H1 (cell line): Measurements from ENCODE around the gene VPS13D. TPM values are rescaled to one million over a fixed set of nuclear protein-coding genes. Genes with fewer than 3 reads are reported as not detected.

Experiments used
- CTCF ChIA-PET: fragments of 300-600 bp; sonication (Branson Sonifier 250); formaldehyde crosslinking; loops from one replicate; lab custom pipeline; 2021; ENCODE audit not compliant: partially characterized antibody; lab: Charles Lee
- POLR2A ChIA-PET: fragments of 300-600 bp; sonication (Branson Sonifier 250); formaldehyde crosslinking; loops from one replicate; lab custom pipeline; 2021; ENCODE audit warnings: inconsistent platforms; ENCODE audit not compliant: partially characterized antibody; lab: Charles Lee
- DNase-seq, 2 experiments: peaks; one replicate each; pipeline versions ENCODE4 v3.0.0 to v3.0.0-alpha.2; 2010 to 2022; ENCODE audit warnings: low spot score in 2 of 2, low read depth in 1 of 2, mixed read lengths in 1 of 2
- FAIRE-seq: peaks from 2 replicates; lab custom pipeline; 2011; peaks lifted over from hg19 to GRCh38; lab: Jason Lieb, UNC
- H2AFZ ChIP-seq: 2 replicates; pipeline ENCODE4 v1.8.1; 2012; ENCODE audit warnings: low read length, inconsistent platforms
- H2AK5ac ChIP-seq: 2 replicates; pipeline ENCODE4 v1.6.1; 2013; ENCODE audit warnings: low read depth, low read length
- H2BK120ac ChIP-seq: replicated peaks from 2 replicates; pipeline ENCODE3; 2013; ENCODE audit warnings: low read depth, low read length, inconsistent platforms
- H2BK12ac ChIP-seq: 2 replicates; pipeline ENCODE4 v1.6.1; 2013; ENCODE audit warnings: low read depth, low read length
- H2BK15ac ChIP-seq: 2 replicates; pipeline ENCODE4 v1.6.1; 2013; ENCODE audit warnings: low read length
- H2BK20ac ChIP-seq: 2 replicates; pipeline ENCODE4 v1.6.1; 2013; ENCODE audit warnings: low read length
- H2BK5ac ChIP-seq: 2 replicates; pipeline ENCODE4 v1.6.1; 2013; ENCODE audit warnings: low read depth, low read length
- H3K14ac ChIP-seq: 2 replicates; pipeline ENCODE4 v1.6.1; 2013; ENCODE audit warnings: inconsistent platforms; ENCODE audit not compliant: insufficient read length
- H3K18ac ChIP-seq: 2 replicates; pipeline ENCODE4 v1.6.1; 2013; ENCODE audit warnings: low read length; ENCODE audit errors: extremely low read depth
- H3K23ac ChIP-seq: 2 replicates; pipeline ENCODE4 v1.6.1; 2013; ENCODE audit warnings: inconsistent platforms; ENCODE audit not compliant: insufficient read length
- H3K23me2 ChIP-seq: 2 replicates; pipeline ENCODE4 v1.6.1; 2013; ENCODE audit warnings: low read depth, low read length
- H3K27ac ChIP-seq: 2 replicates; pipeline ENCODE4 v1.6.1; 2011; ENCODE audit warnings: low read depth, low read length, inconsistent platforms
- H3K27me3 ChIP-seq, 4 experiments: replicated peaks in 1 of 4; 1 replicate in 1 of 4; 2 replicates in 3 of 4; pipeline versions ENCODE4 v1.6.1 to v1.8.1; 2011 to 2013; ENCODE audit warnings: low read length in 3 of 4, mild to moderate bottlenecking in 3 of 4, inconsistent platforms in 2 of 4, mixed read lengths in 2 of 4, moderate library complexity in 1 of 4; ENCODE audit not compliant: control insufficient read depth in 3 of 4, insufficient read depth in 3 of 4; ENCODE audit errors: extremely low read depth in 1 of 4
- H3K36me3 ChIP-seq, 4 experiments: 2 replicates each; pipeline versions ENCODE4 v1.6.1 to v1.8.1; 2011 to 2013; ENCODE audit warnings: mild to moderate bottlenecking in 4 of 4, low read length in 3 of 4, moderate library complexity in 2 of 4, control low read depth in 1 of 4, inconsistent platforms in 1 of 4; ENCODE audit not compliant: insufficient read depth in 4 of 4, control insufficient read depth in 2 of 4
- H3K4ac ChIP-seq: replicated peaks from 2 replicates; pipeline ENCODE3; 2013; ENCODE audit warnings: low read length, low read depth, mixed read lengths, inconsistent platforms; ENCODE audit not compliant: insufficient read length
- H3K4me1 ChIP-seq, 4 experiments: replicated peaks in 1 of 4; 1 replicate in 1 of 4; 2 replicates in 3 of 4; pipeline versions ENCODE4 v1.6.1 to v1.8.1; 2011 to 2013; ENCODE audit warnings: low read length in 3 of 4, inconsistent platforms in 2 of 4, mixed read lengths in 1 of 4; ENCODE audit not compliant: insufficient read depth in 4 of 4, control insufficient read depth in 3 of 4
- H3K4me2 ChIP-seq, 2 experiments: 2 replicates each; pipeline versions ENCODE4 v1.6.1 to v1.8.1; 2011 to 2013; ENCODE audit warnings: low read depth in 2 of 2, low read length in 2 of 2, control low read depth in 1 of 2, inconsistent platforms in 1 of 2, mild to moderate bottlenecking in 1 of 2; ENCODE audit not compliant: insufficient read depth in 1 of 2
- H3K4me3 ChIP-seq, 4 experiments: fragments of 200-600, 300-600 bp in 1 of 4; sonication (generic), shearing (Covaris generic), sonication (Bioruptor Twin) in 1 of 4; 2 replicates each; pipeline versions ENCODE4 v1.5.1 to v1.8.1; 2011 to 2016; ENCODE audit warnings: low read length in 4 of 4, low read depth in 3 of 4, control low read depth in 2 of 4, inconsistent platforms in 2 of 4, mild to moderate bottlenecking in 2 of 4, mixed read lengths in 1 of 4, moderate library complexity in 1 of 4; ENCODE audit not compliant: insufficient read depth in 2 of 4; ENCODE audit errors: extremely low read depth in 1 of 4
- H3K56ac ChIP-seq: replicated peaks from 2 replicates; pipeline ENCODE3; 2013; ENCODE audit warnings: low read depth, mild to moderate bottlenecking, mixed read lengths, low read length, inconsistent platforms; ENCODE audit not compliant: insufficient read length
- H3K79me1 ChIP-seq: 2 replicates; pipeline ENCODE4 v1.6.1; 2013; ENCODE audit warnings: low read depth, low read length, control low read depth
- H3K79me2 ChIP-seq, 2 experiments: 2 replicates each; pipeline versions ENCODE4 v1.6.1 to v1.8.1; 2012 to 2013; ENCODE audit warnings: low read length in 2 of 2, mild to moderate bottlenecking in 2 of 2, inconsistent platforms in 1 of 2; ENCODE audit not compliant: insufficient read depth in 2 of 2, control insufficient read depth in 1 of 2
- H3K9ac ChIP-seq, 4 experiments: replicated peaks in 1 of 4; 1 replicate in 1 of 4; 2 replicates in 3 of 4; pipeline versions ENCODE4 v1.6.1 to v1.8.1; 2011 to 2013; ENCODE audit warnings: low read depth in 3 of 4, low read length in 3 of 4, control low read depth in 2 of 4, mild to moderate bottlenecking in 2 of 4, moderate library complexity in 2 of 4, inconsistent platforms in 1 of 4; ENCODE audit errors: extremely low read depth in 1 of 4
- H3K9me3 ChIP-seq, 2 experiments: 2 replicates each; pipeline versions ENCODE4 v1.6.1 to v1.8.1; 2012 to 2013; ENCODE audit warnings: mild to moderate bottlenecking in 2 of 2, moderate library complexity in 2 of 2, control low read depth in 1 of 2, inconsistent platforms in 1 of 2, low read depth in 1 of 2, low read length in 1 of 2, mixed read lengths in 1 of 2; ENCODE audit not compliant: insufficient read depth in 2 of 2
- H4K20me1 ChIP-seq, 2 experiments: replicated peaks in 1 of 2; 2 replicates each; pipeline versions ENCODE3 to v1.8.1; 2011 to 2013; ENCODE audit warnings: inconsistent platforms in 2 of 2, low read length in 2 of 2, mild to moderate bottlenecking in 1 of 2; ENCODE audit not compliant: insufficient read depth in 2 of 2, control insufficient read depth in 1 of 2
- H4K5ac ChIP-seq: 2 replicates; pipeline ENCODE4 v1.6.1; 2013; ENCODE audit warnings: low read length, low read depth, mixed read lengths, inconsistent platforms; ENCODE audit not compliant: insufficient read length
- H4K8ac ChIP-seq: 2 replicates; pipeline ENCODE4 v1.8.0; 2013; ENCODE audit warnings: mild to moderate bottlenecking, moderate library complexity, low read length, inconsistent platforms; ENCODE audit not compliant: insufficient read depth; ENCODE audit errors: extremely low read depth
- H4K91ac ChIP-seq: replicated peaks from 2 replicates; pipeline ENCODE3; 2013; ENCODE audit warnings: low read length, mixed read lengths, inconsistent platforms; ENCODE audit not compliant: insufficient read length
- POLR2A ChIP-seq, 2 experiments: IDR thresholded peaks; 1 replicate in 1 of 2; 2 replicates in 1 of 2; pipeline ENCODE4 v1.6.1; 2011; ENCODE audit warnings: low read depth in 2 of 2, low read length in 2 of 2, mild to moderate bottlenecking in 2 of 2; ENCODE audit errors: control extremely low read depth in 1 of 2
- POLR2AphosphoS5 ChIP-seq: IDR thresholded peaks from 2 replicates; pipeline ENCODE4 v1.6.1; 2011; ENCODE audit warnings: low read depth, low read length
- SIRT6 ChIP-seq: IDR thresholded peaks from one replicate; pipeline ENCODE4 v1.7.1; 2012; ENCODE audit warnings: low read length, inconsistent platforms
- WGBS, 2 experiments: shearing (Covaris generic) in 1 of 2; methylation state at CpG; one replicate each; pipeline versions ENCODE4 v1.1.6 to v1.1.7; 2013 to 2015; ENCODE audit warnings: low lambda C conversion rate in 2 of 2, mixed read lengths in 2 of 2, inconsistent platforms in 1 of 2, low coverage in 1 of 2, missing lambda C conversion rate in 1 of 2; ENCODE audit not compliant: insufficient replicate concordance in 2 of 2, insufficient coverage in 1 of 2, insufficient read length in 1 of 2; ENCODE audit errors: extremely low coverage in 1 of 2, missing lambda C conversion rate in 1 of 2; 5-methylcytosine and 5-hydroxymethylcytosine counted together
- polyA plus RNA-seq, 7 experiments: library from polyadenylated mRNA; depleted of rRNA in 3 of 7; stranded (reverse) in 5 of 7; unstranded in 2 of 7; fragments of >200 nt in 5 of 7; fragments of 200-250 nt in 2 of 7; gene quantifications; 1 replicate in 5 of 7; 2 replicates in 1 of 7; 4 replicates in 1 of 7; pipeline versions ENCODE4 v1.2.1 to v1.2.3, GENCODE V29; 2011 to 2013; ENCODE audit warnings: missing spikeins in 2 of 7, mixed read lengths in 2 of 7
- total RNA-seq: library from RNA; stranded (reverse); fragmentation: NEBNext Ultra II Directional; extraction: Animal tissue kit (Norgen Biotek cat#: 25700); gene quantifications from 2 replicates; pipeline ENCODE4 v1.2.1, GENCODE V29; 2021

The VPS13D gene
- total and polyA plus RNA-seq, 2 of the 8 experiments (the other 6 are each of a cell fraction or from before 2014, with no cell fraction given): 10.9 to 31.2 TPM

GRCh38 chr1:12353981-12354380, 124.2 kb downstream of the VPS13D start:
- Histone ChIP-seq H2BK12ac (no peak overlapping the region), H2BK120ac (no peak overlapping the region), H3K23me2 (peaks cover 3% of the 10 kb centered on the region; the same call in 1 of the 2 replicates), H3K14ac (no peak overlapping the region), H4K5ac (no peak overlapping the region), H2AFZ (no peak overlapping the region), H3K36me3 (peaks cover 2 to 34% (median 10%) of the 10 kb centered on the region in 4 experiments; a peak in 6 of 8 replicates), H3K9ac (no peak overlapping the region), H2BK5ac (no peak overlapping the region), H2BK15ac (no peak overlapping the region), H4K91ac (no peak overlapping the region), H3K4me3 (no peak overlapping the region)
- POLR2A ChIA-PET: no interaction called here
- CTCF ChIA-PET: no interaction called here
- TF ChIP-seq SIRT6: no peak
- TF ChIP-seq POLR2A (IDR thresholded peaks at IDR 0.05; ENCODE audit: control extremely low read depth in 1 of 2, low read depth in 2 of 2, low read length in 2 of 2): no peak
- TF ChIP-seq POLR2AphosphoS5: no peak
- TF ChIP-seq, all 59 proteins: peak for 0
- Histone ChIP-seq H4K8ac (no peak overlapping the region), H3K4me2 (no peak overlapping the region), H2AK5ac (no peak overlapping the region), H3K18ac (no peak overlapping the region), H3K23ac (no peak overlapping the region), H3K4me1 (peaks cover 0 to 3% (median 2%) of the 10 kb centered on the region in 4 experiments; a peak in 4 of 7 replicates), H3K79me2 (no peaks in the 10 kb centered on the region), H3K27me3 (no peaks in the 10 kb centered on the region), H3K56ac (no peak overlapping the region), H3K79me1 (no peaks in the 10 kb centered on the region), H3K9me3 (no peaks in the 10 kb centered on the region), H4K20me1 (no peaks in the 10 kb centered on the region), H3K27ac (no peak overlapping the region), H2BK20ac (no peak overlapping the region), H3K4ac (no peak overlapping the region)
- 85% methylated on average over 1 of the region's 1 CpG; no CpG with 5 or more reads in 1 of the 2 experiments for WGBS, 2 experiments
- no peak for FAIRE-seq
- no peak for DNase-seq
